H1 (cell line): ENCODE results near the gene ZNF25.

Experiments
- ATF2 ChIP-seq: IDR thresholded peaks from 2 replicates; pipeline ENCODE4 v1.6.1; 2012; ENCODE audit warnings: low read length, inconsistent platforms
- CEBPB ChIP-seq: IDR thresholded peaks from 2 replicates; pipeline ENCODE4 v1.6.1; 2012; ENCODE audit warnings: low read depth, low read length
- CTCF ChIP-seq, 3 experiments: IDR thresholded peaks; 1 replicate in 2 of 3; 2 replicates in 1 of 3; pipeline versions ENCODE4 v1.5.1 to v1.6.1; 2011; ENCODE audit warnings: low read length in 3 of 3, mild to moderate bottlenecking in 3 of 3, inconsistent platforms in 2 of 3, low read depth in 1 of 3, moderate library complexity in 1 of 3; ENCODE audit not compliant: insufficient read depth in 1 of 3; ENCODE audit errors: control extremely low read depth in 1 of 3
- EP300 ChIP-seq, 2 experiments: IDR thresholded peaks; 1 replicate in 1 of 2; 2 replicates in 1 of 2; pipeline ENCODE4 v1.6.1; 2011 to 2012; ENCODE audit warnings: low read depth in 2 of 2, low read length in 2 of 2, mild to moderate bottlenecking in 2 of 2, borderline replicate concordance in 1 of 2, inconsistent platforms in 1 of 2, moderate library complexity in 1 of 2
- FOSL1 ChIP-seq: IDR thresholded peaks from 2 replicates; pipeline ENCODE4 v1.6.1; 2011; ENCODE audit warnings: mild to moderate bottlenecking, low read depth, low read length, moderate library complexity; ENCODE audit not compliant: insufficient read depth
- KDM1A ChIP-seq: fragments of 200-600, 300-600 bp; sonication (generic); IDR thresholded peaks from 2 replicates; pipeline ENCODE4 v1.7.1; 2016; ENCODE audit warnings: mild to moderate bottlenecking, low read length, borderline replicate concordance
- KDM5A ChIP-seq: fragments of 200-600 bp; IDR thresholded peaks from 2 replicates; pipeline ENCODE4 v1.7.1; 2012; ENCODE audit warnings: mild to moderate bottlenecking, low read length, inconsistent platforms, mixed read lengths
- NANOG ChIP-seq: IDR thresholded peaks from 2 replicates; pipeline ENCODE4 v1.6.1; 2011; ENCODE audit warnings: low read length, low read depth, mild to moderate bottlenecking, inconsistent platforms; ENCODE audit not compliant: insufficient read depth, poor library complexity, severe bottlenecking
- PHF8 ChIP-seq: fragments of 200-600 bp; sonication (generic); conservative IDR thresholded peaks from 2 replicates; pipeline ENCODE4 v1.7.1; 2012; ENCODE audit warnings: low read depth, mild to moderate bottlenecking, inconsistent platforms, low read length, moderate library complexity
- POLR2A ChIP-seq, 2 experiments: IDR thresholded peaks; 1 replicate in 1 of 2; 2 replicates in 1 of 2; pipeline ENCODE4 v1.6.1; 2011; ENCODE audit warnings: low read depth in 2 of 2, low read length in 2 of 2, mild to moderate bottlenecking in 2 of 2; ENCODE audit errors: control extremely low read depth in 1 of 2
- POLR2AphosphoS5 ChIP-seq: IDR thresholded peaks from 2 replicates; pipeline ENCODE4 v1.6.1; 2011; ENCODE audit warnings: low read depth, low read length
- RAD21 ChIP-seq, 2 experiments: IDR thresholded peaks in 1 of 2; conservative IDR thresholded peaks in 1 of 2; 2 replicates each; pipeline ENCODE4 v1.6.1; 2011; ENCODE audit warnings: low read depth in 2 of 2, low read length in 2 of 2, improper control_type of control experiment in 1 of 2, inconsistent platforms in 1 of 2, mild to moderate bottlenecking in 1 of 2, moderate library complexity in 1 of 2
- YY1 ChIP-seq: IDR thresholded peaks from 2 replicates; pipeline ENCODE4 v1.6.1; 2011; ENCODE audit warnings: low read depth, mild to moderate bottlenecking, low read length

GRCh38 chr10:37976880-37977203 lies 395 bp upstream of the ZNF25 start:
- TF ChIP-seq CEBPB (no peak), FOSL1 (no peak), POLR2A (IDR thresholded peaks at IDR 0.05; ENCODE audit: control extremely low read depth in 1 of 2, low read depth in 2 of 2, low read length in 2 of 2) (no peak), ATF2 (no peak), EP300 (IDR thresholded peaks at IDR 0.05; ENCODE audit: borderline replicate concordance in 1 of 2, low read depth in 2 of 2, low read length in 2 of 2) (no peak), YY1 (no peak), RAD21 (IDR thresholded peaks at IDR 0.05 in 1 of 2, conservative IDR thresholded peaks at IDR 0.05 in 1 of 2; ENCODE audit: low read depth in 2 of 2, low read length in 2 of 2) (no peak), CTCF (IDR thresholded peaks at IDR 0.05; ENCODE audit: control extremely low read depth in 1 of 3, insufficient read depth in 1 of 3, low read depth in 1 of 3, low read length in 3 of 3) (no peak), KDM1A (no peak), NANOG (no peak), POLR2AphosphoS5 (no peak), KDM5A (no peak), PHF8 (no peak)
